Rectal smooth muscle tissue (tissue), 1 donor: ENCODE data around the gene LMAN2L.
"Not testable (repeated sequence)": the region's sequence is repeated elsewhere in the genome, so short reads cannot be mapped to it uniquely, and the experiment has no call there.

ENCODE experiments used
- H3K27ac ChIP-seq: one replicate; pipeline ENCODE4 v1.7.0; 2013; ENCODE audit warnings: low read depth, low read length, inconsistent platforms
- H3K27me3 ChIP-seq: one replicate; pipeline ENCODE4 v1.7.0; 2013; ENCODE audit warnings: low read length; ENCODE audit not compliant: control insufficient read depth, insufficient read depth
- H3K36me3 ChIP-seq: one replicate; pipeline ENCODE4 v1.7.0; 2013; ENCODE audit warnings: low read length; ENCODE audit not compliant: control insufficient read depth, insufficient read depth
- H3K4me1 ChIP-seq: one replicate; pipeline ENCODE4 v1.7.0; 2013; ENCODE audit warnings: low read length; ENCODE audit not compliant: control insufficient read depth, insufficient read depth
- H3K4me3 ChIP-seq: one replicate; pipeline ENCODE4 v1.7.0; 2013; ENCODE audit warnings: low read length
- H3K9ac ChIP-seq: one replicate; pipeline ENCODE4 v1.7.0; 2013; ENCODE audit warnings: low read length

Gene LMAN2L

GRCh38 chr2:96665717-96666116, 74.1 kb downstream of the LMAN2L start:
- H3K4me1 ChIP-seq, H3K27ac ChIP-seq, H3K9ac ChIP-seq, H3K4me3 ChIP-seq, H3K36me3 ChIP-seq, H3K27me3 ChIP-seq: not testable (repeated sequence)

GRCh38 chr2:96665083-96665569, 74.7 kb downstream of the LMAN2L start:
- Histone ChIP-seq H3K4me3 (no peak overlapping the region), H3K27ac (no peak overlapping the region)

GRCh38 chr2:96664366-96664925, 75.4 kb downstream of the LMAN2L start:
- no peak overlapping the region for H3K27ac ChIP-seq
- H3K27me3 ChIP-seq = no peaks in the 10 kb centered on the region
- H3K9ac ChIP-seq = no peak overlapping the region
- H3K4me1 ChIP-seq = no peaks in the 10 kb centered on the region
- no peaks in the 10 kb centered on the region for H3K36me3 ChIP-seq
- no peak overlapping the region for H3K4me3 ChIP-seq

More at GRCh38 chr2:96665083-96665569, 74.7 kb downstream of the LMAN2L start:
- H3K4me1 ChIP-seq = no peaks in the 10 kb centered on the region
- no peak overlapping the region for H3K9ac ChIP-seq
- H3K36me3 ChIP-seq = no peaks in the 10 kb centered on the region
- no peaks in the 10 kb centered on the region for H3K27me3 ChIP-seq

- H3K4me1 ChIP-seq = no peaks in the 10 kb centered on the region
- H3K4me3 ChIP-seq = no peak overlapping the region
- H3K27me3 ChIP-seq = no peaks in the 10 kb centered on the region
- no peaks in the 10 kb centered on the region for H3K36me3 ChIP-seq
- H3K27ac ChIP-seq = no peak overlapping the region
- H3K9ac ChIP-seq = no peak overlapping the region
These were observed 76.0 kb downstream of the LMAN2L start for GRCh38 chr2:96663829-96664228.

- Histone ChIP-seq H3K27me3 (no peaks in the 10 kb centered on the region), H3K27ac (no peak overlapping the region), H3K4me3 (no peak overlapping the region), H3K9ac (no peak overlapping the region), H3K36me3 (no peaks in the 10 kb centered on the region), H3K4me1 (no peaks in the 10 kb centered on the region)
These were observed 76.7 kb downstream of the LMAN2L start for GRCh38 chr2:96663177-96663576.

GRCh38 chr2:96662360-96662759, 77.5 kb downstream of the LMAN2L start:
- H3K4me1 ChIP-seq = no peaks in the 10 kb centered on the region
- H3K27me3 ChIP-seq = no peaks in the 10 kb centered on the region
- no peak overlapping the region for H3K27ac ChIP-seq
- H3K9ac ChIP-seq = no peak overlapping the region
- H3K36me3 ChIP-seq = no peaks in the 10 kb centered on the region
- no peak overlapping the region for H3K4me3 ChIP-seq

GRCh38 chr2:96661324-96661723, 78.5 kb downstream of the LMAN2L start:
- Histone ChIP-seq H3K36me3 (no peaks in the 10 kb centered on the region), H3K4me3 (no peak overlapping the region)

GRCh38 chr2:96656540-96656939, 83.3 kb downstream of the LMAN2L start:
- no peak overlapping the region for H3K9ac ChIP-seq
- no peaks in the 10 kb centered on the region for H3K4me1 ChIP-seq
- no peak overlapping the region for H3K27ac ChIP-seq
- no peak overlapping the region for H3K4me3 ChIP-seq
- H3K27me3 ChIP-seq = no peaks in the 10 kb centered on the region
- no peaks in the 10 kb centered on the region for H3K36me3 ChIP-seq

More at GRCh38 chr2:96661324-96661723, 78.5 kb downstream of the LMAN2L start:
- Histone ChIP-seq H3K4me1 (no peaks in the 10 kb centered on the region), H3K27me3 (no peaks in the 10 kb centered on the region), H3K27ac (no peak overlapping the region), H3K9ac (no peak overlapping the region)
